ENCODE measurements around the gene ACSL4.
"Not testable (repeated sequence)": the region's sequence is repeated elsewhere in the genome, so short reads cannot be mapped to it uniquely, and the experiment has no call there.

ACSL4 gene

GRCh38 chrX:109732807-109733612 lies at the start of gene ACSL4:
Gene ACSL4, minus strand, starts transcription at chrX:109733257. Its CDS starts 49,894 bp downstream, at chrX:109683363.
- no peak for DNase-seq (ENCODE audit: low read depth)

DNA sequence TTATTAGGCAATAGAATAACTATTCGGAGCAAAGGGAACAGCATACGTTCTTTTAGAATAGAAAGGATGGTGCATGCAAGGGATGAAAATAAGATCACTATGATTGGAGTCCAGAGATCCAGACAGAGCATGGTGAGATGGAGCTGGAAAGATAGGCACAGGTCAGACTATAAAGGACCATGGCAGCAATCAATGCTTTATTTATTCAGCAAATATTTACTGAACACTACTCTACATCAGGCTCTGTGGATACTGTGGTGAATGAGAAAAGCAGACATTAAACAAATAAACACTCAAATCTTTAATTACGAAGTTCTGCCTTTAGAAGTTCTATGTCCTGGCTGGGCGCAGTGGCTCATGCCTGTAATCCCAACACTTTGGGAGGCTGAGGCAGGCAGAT lies 44.7 kb upstream of the ACSL4 start:
- no peak for DNase-seq (ENCODE audit: low read depth)

GRCh38 chrX:109776986-109777385 lies 43.9 kb upstream of the ACSL4 start:
- DNase-seq (ENCODE audit: low read depth): no peak

DNA sequence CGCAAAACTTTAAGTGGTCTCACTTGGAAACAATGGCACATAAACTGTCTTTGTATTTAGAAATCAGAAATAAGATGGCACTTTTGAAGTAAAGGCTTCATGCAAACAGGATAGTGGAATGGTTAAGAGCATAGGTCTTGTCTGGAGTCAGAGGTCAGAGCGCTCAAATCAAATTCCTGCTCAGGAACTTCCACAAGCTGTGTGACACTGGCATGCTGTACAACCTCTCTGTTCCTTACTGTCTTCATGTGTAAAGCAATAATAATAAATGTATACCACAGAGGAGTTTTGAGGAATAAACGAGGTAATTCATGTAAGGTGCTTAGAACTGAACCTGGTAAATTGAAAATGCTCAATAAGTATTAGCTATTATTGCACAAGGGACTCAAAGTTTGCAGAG lies 43.4 kb upstream of the ACSL4 start:
- DNase-seq (ENCODE audit: low read depth): no peak

DNA sequence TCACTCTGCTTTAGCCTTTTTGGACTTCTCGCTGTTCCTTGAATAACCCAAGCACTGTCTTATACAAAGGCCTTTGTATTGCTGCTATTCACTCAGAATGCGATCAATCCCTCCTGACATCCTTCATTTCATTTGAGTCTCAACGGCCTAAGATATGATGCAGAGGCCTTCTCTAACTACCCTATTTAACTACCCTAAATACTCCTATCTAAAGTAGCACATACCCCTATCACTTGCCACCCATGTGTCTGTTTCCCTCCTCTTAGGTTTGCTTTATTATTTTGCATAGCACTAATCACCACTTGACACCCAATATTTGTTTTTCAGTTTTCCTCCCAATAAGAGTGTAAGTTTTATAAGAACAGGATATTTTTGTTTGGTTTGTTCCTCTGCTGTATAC lies 42.3 kb upstream of the ACSL4 start:
- no peak for DNase-seq (ENCODE audit: low read depth)

- DNase-seq (ENCODE audit: low read depth): peak; percentile 56
Measured at GRCh38 chrX:109774706-109775105, 41.6 kb upstream of the ACSL4 start.

DNA sequence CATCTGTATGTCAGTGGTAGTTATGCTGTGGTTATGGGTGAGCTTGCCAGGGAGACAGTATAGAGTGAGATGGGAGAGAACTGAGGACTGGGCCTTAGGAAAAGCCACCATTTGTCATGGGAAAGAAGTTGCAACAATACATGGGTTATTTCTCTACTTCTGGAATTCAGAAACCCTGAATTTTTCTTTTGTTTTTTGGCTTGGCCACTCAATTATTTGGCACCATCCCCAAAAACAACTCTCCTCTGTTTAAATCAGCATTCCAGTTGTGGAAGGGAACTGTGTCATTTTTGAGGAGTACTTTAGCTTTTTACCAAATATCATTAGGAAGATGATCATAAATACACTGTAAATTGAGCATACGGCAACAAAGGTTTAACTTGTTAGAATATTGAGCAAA lies 41.1 kb upstream of the ACSL4 start:
- DNase-seq (ENCODE audit: low read depth): peak; percentile 20

- no peak for DNase-seq (ENCODE audit: low read depth)
Measured at GRCh38 chrX:109773374-109773773, 40.3 kb upstream of the ACSL4 start.

- DNase-seq (ENCODE audit: low read depth): no peak
Measured at GRCh38 chrX:109770780-109771179, 37.7 kb upstream of the ACSL4 start.

DNA sequence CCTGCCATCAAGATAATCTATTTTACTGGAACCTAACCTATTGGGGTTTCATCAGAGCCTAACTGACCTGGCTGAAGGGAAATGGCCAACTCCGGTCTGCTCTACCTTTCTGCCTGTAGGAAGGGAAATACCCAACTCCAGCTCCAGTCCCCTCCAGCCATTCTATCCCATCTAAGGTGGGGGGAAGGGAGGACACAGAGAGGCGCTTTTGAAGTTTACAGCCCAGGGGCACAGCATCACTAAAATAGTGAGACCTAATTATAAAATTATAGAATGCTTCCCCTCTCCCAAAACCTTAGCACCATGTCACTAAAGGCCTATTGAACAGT lies 27.8 kb upstream of the ACSL4 start:
- no peak for DNase-seq (ENCODE audit: low read depth)

GRCh38 chrX:109760209-109760921 lies 27.3 kb upstream of the ACSL4 start:
- no peak for DNase-seq (ENCODE audit: low read depth)

GRCh38 chrX:109753256-109753655 lies 20.2 kb upstream of the ACSL4 start:
- no peak for DNase-seq (ENCODE audit: low read depth)

- no peak for DNase-seq (ENCODE audit: low read depth)
Measured at GRCh38 chrX:109751698-109752097, 18.6 kb upstream of the ACSL4 start.

DNA sequence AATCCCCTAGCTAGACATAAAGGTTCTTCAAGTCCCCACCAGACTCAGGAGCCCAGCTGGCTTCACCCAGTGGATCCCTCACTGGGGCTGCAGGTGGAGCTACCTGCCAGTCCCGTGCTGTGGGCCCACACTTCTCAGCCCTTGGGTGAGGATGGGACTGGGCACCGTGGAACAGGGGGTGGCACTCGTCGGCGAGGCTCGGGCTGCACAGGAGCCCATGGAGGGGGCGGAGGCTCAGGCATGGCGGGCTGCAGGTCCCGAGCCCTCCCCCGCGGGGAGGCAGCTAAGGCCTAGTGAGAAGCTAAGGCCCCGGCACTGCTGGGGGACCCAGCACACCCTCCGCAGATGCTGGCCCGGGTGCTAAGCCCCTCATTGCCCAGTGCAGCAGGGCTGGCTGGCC lies 16.1 kb upstream of the ACSL4 start:
- DNase-seq (ENCODE audit: low read depth): no peak

DNA sequence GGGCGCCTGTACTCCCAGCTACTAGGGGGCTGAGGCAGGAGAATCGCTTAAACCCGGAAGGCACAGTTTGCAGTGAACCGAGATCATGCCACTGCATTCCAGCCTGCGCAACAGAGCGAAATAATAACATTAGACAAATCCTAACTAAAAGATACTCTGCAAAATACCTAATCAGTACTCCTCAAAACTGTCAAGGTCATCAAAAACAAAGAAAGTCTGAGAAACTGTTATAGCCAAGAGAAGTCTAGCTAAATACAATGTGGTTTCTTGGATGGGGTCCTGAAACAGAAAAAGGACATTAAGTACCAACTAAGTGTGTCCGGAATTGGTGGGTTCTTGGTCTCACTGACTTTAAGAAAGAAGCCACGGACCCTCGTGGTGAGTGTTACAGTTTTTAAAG lies 14.6 kb upstream of the ACSL4 start:
- no peak for DNase-seq (ENCODE audit: low read depth)

GRCh38 chrX:109742722-109743121 lies 9.7 kb upstream of the ACSL4 start:
- no peak for DNase-seq (ENCODE audit: low read depth)

DNA sequence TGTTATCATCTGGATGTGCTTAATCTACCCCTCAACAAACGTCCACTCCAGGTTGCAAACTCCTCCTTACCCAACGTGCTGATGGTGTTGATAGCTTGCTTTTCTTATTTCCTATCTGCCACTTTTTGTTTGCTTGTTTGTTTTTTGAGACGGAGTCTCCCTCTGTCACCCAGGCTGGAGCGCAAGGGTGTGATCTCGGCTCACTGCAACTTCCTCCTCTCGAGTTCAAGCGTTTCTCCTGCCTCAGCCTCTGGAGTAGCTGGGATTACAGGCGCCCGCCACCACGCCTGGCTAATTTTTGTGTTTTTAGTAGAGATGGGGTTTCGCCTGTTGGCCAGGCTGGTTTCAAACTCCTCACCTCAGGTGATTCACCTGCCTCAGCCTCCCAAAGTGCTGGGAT lies 7.8 kb upstream of the ACSL4 start:
- DNase-seq (ENCODE audit: low read depth): not testable (repeated sequence)

DNA sequence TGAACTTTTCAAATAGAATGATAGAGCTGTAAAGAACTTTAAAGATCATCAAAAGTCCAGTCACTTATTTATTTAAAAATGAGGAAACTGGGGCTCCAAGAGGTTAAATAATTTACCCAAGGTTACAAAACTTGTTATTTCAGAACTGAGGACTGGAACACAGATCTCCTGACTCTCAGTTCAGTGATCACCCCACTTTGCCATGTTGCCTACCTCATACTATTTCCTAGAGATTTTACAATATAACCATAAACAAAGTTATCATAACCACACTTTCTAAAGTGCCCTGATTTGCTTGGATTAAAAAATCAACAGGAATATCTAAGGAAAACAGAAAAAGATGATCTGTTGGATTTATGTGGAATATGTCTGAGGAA lies 7.4 kb upstream of the ACSL4 start:
- DNase-seq (ENCODE audit: low read depth): no peak

DNA sequence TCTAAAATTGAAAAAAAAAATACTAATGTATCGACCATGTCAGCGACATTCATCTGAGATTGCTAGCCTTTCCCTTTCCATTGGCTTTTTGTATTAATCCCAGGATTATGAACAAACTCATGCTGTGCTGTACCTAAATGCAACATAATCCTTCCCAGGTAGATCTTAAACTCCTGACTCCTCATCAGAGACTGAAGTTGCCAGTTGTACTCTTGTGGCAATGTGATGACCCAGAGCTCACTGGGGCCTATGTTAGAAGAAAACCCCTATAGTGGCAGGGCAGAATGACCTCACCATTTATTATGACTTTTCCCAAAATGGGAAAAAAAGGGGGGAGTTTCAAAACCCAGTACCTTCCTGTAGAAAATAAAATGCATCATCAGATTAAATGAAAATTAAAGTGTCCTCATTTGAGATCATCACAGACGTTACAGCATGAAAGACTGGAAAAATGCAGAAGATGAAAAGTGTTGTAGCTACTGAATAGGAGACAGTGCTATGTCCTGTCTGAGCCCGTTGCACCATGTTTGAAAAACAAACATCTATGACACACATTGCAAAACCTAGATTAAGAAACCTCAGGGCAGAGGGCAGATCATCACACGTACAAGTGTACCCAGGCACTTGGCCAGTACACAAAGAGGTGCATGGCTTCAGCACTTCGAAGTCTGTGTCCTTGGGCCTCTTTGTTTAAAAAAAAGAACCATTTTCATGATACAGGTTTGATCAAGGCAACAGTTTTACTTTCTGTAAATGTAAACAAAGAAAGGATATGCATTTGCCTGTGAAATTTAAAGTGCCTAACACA lies 6.8 kb upstream of the ACSL4 start:
- no peak for DNase-seq (ENCODE audit: low read depth)

- no peak for DNase-seq (ENCODE audit: low read depth)
Measured at GRCh38 chrX:109735202-109735744, 2.2 kb upstream of the ACSL4 start.

- no peak for DNase-seq (ENCODE audit: low read depth)
Measured at GRCh38 chrX:109733613-109734083, 591 bp upstream of the ACSL4 start.

GRCh38 chrX:109732017-109732801 lies 848 bp downstream of the ACSL4 start:
- no peak for DNase-seq (ENCODE audit: low read depth)
